Tibial nerve (tissue), 4 donors: Measurements from ENCODE around the gene PRKAR1B. TPM values are rescaled to one million over a fixed set of nuclear protein-coding genes. Genes with fewer than 3 reads are reported as not detected.

Experiments used
- DNase-seq, 2 donors: peaks; one replicate each; pipeline ENCODE4 v3.0.0-alpha.2; 2019; ENCODE audit warnings: low spot score in 2 of 2
- H3K27ac ChIP-seq, 4 donors: fragments of 200-600 bp; sonication (generic) in 3 of 4; one replicate each; pipeline ENCODE4 v1.5.1; 2017 to 2019; ENCODE audit warnings: mild to moderate bottlenecking in 1 of 4
- H3K27me3 ChIP-seq, 2 donors: fragments of 200-600 bp; sonication (generic) in 1 of 2; one replicate each; pipeline versions ENCODE4 v1.5.1 to v1.6.0; 2017 to 2019
- H3K36me3 ChIP-seq, 3 donors: fragments of 200-600 bp; sonication (generic); one replicate each; pipeline ENCODE4 v1.5.1; 2018 to 2019
- H3K4me1 ChIP-seq, 4 donors: fragments of 200-600 bp; sonication (generic) in 3 of 4; one replicate each; pipeline ENCODE4 v1.5.1; 2017 to 2019
- H3K4me3 ChIP-seq, 4 donors: fragments of 200-600 bp; sonication (generic) in 3 of 4; one replicate each; pipeline ENCODE4 v1.5.1; 2017 to 2019; ENCODE audit warnings: mild to moderate bottlenecking in 1 of 4, moderate library complexity in 1 of 4
- H3K9me3 ChIP-seq, 4 donors: fragments of 200-600 bp; sonication (generic) in 3 of 4; one replicate each; pipeline ENCODE4 v1.5.1; 2017 to 2019
- EP300 ChIP-seq, 2 donors: sonication (generic); formaldehyde crosslinking; IDR thresholded peaks; one replicate each; pipeline ENCODE4 v1.6.1; 2017; ENCODE audit warnings: antibody characterized with exemption in 2 of 2, mild to moderate bottlenecking in 1 of 2
- POLR2A ChIP-seq, 2 donors: fragments of 450-650 bp; IDR thresholded peaks; one replicate each; pipeline ENCODE4 v1.6.1; 2017; ENCODE audit warnings: antibody characterized with exemption in 2 of 2, mild to moderate bottlenecking in 2 of 2, moderate library complexity in 2 of 2
- WGBS, 2 donors: methylation state at CpG; one replicate each; pipeline ENCODE4 v1.1.5; 2018; 5-methylcytosine and 5-hydroxymethylcytosine counted together
- total RNA-seq, 4 donors: library from RNA; depleted of rRNA; stranded (reverse); fragments of >200 nt; gene quantifications; one replicate each; pipeline ENCODE4 v1.1.0, GENCODE V29; 2016
- TF ChIP-seq, protein P1 (sequence below), 5 experiments: fragments of 200-600 bp in 3 of 5; fragments of 450-650 bp in 2 of 5; sonication (generic) in 3 of 5; IDR thresholded peaks; one replicate each; pipeline ENCODE4 v1.5.1; 2016 to 2019; ENCODE audit warnings: antibody characterized with exemption in 5 of 5, mild to moderate bottlenecking in 3 of 5, moderate library complexity in 2 of 5

PRKAR1B gene
- 10 to 100 TPM in 1 of 4 donors, 1 to 10 TPM in 3; 2.7 to 12.3 (median 4.8) TPM for total RNA-seq

DNA sequence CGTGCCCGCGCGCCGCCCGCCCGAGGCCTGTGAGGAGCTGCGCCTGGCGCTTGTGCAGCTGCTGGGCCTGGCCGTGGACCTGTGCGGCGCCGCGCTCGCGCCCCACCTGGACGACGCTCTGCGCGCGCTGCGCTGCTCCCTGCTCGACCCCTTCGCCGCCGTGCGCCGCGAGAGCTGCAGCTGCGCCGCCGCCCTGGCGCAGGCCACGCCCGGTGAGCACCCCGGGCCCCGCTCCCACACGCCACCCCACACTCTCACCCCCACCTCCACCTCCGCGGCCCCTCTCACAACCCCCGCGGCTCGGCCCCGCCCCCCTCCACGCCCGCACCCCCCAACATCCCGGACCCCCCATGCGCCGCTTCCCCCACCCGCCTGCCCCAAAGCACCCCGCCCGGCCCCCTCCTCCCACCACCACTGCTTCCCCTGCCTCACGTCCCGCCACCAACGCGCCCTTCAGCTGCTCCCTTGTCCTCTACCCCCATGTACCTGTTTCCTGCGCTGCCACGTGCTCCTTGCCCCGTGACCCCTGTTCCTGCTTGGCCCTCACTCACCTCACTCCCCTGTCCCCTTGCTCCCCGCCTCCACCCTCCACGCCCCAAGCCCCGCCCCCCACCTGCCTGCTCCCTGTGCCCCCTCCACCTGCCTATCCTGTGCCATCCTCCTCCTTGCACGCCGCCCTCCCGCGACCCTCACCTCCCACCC lies at the start of gene PRKAR1B:
TSS of gene PRKAR1B (minus strand) at position 178 of the 702 bp plus-strand sequence. CDS start 15,776 bp downstream, outside the sequence.
- H3K4me1 ChIP-seq, result peaks cover 0 to 32% (median 12%) of the 10 kb centered on the region in 4 donors
- TF ChIP-seq POLR2A (IDR thresholded peaks at IDR 0.05) (no peak), EP300 (IDR thresholded peaks at IDR 0.05) (no peak)
- TF ChIP-seq, protein P1, sequence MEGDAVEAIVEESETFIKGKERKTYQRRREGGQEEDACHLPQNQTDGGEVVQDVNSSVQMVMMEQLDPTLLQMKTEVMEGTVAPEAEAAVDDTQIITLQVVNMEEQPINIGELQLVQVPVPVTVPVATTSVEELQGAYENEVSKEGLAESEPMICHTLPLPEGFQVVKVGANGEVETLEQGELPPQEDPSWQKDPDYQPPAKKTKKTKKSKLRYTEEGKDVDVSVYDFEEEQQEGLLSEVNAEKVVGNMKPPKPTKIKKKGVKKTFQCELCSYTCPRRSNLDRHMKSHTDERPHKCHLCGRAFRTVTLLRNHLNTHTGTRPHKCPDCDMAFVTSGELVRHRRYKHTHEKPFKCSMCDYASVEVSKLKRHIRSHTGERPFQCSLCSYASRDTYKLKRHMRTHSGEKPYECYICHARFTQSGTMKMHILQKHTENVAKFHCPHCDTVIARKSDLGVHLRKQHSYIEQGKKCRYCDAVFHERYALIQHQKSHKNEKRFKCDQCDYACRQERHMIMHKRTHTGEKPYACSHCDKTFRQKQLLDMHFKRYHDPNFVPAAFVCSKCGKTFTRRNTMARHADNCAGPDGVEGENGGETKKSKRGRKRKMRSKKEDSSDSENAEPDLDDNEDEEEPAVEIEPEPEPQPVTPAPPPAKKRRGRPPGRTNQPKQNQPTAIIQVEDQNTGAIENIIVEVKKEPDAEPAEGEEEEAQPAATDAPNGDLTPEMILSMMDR (IDR thresholded peaks at IDR 0.05), result no peak
- no peak for DNase-seq

DNA sequence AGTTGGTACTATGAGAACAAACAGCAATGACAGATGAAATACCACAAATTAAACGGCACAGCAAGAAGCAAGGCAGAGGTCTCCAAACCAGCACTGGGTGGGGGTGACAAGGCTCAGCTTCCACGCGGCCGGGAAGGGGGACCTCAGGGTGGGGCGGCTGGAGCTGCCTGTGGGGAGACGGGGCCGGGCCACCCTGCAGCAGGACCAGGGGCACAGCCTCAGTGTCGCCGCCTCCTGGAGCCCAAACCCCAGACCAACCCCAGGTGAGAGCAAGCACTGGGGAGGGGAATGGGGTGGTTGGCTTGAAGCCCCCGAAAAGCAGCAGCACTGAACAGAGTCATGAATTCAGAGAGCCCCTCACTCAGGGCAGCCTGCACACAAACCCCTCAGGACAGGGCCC lies 49.3 kb upstream of the PRKAR1B start:
- H3K27ac ChIP-seq, result no peak overlapping the region
- DNase-seq, result no peak
- H3K4me3 ChIP-seq, result no peak overlapping the region
- H3K4me1 ChIP-seq, result peaks cover 0 to 26% (median 3%) of the 10 kb centered on the region in 4 donors
- peaks cover 0 to 77% (median 3%) of the 10 kb centered on the region in 3 donors for H3K36me3 ChIP-seq
- 87 to 91% methylated on average over 10 of the region's 10 CpGs for WGBS, 2 donors
- TF ChIP-seq EP300 (IDR thresholded peaks at IDR 0.05), result no peak
- TF ChIP-seq POLR2A (IDR thresholded peaks at IDR 0.05), result no peak
- TF ChIP-seq, protein P1 (IDR thresholded peaks at IDR 0.05), result no peak
- H3K27me3 ChIP-seq, result no peaks in the 10 kb centered on the region
- H3K9me3 ChIP-seq, result no peaks in the 10 kb centered on the region

More for the DNA sequence above, at the start of gene PRKAR1B:
- Histone ChIP-seq H3K9me3 (no peaks in the 10 kb centered on the region), H3K27ac (peak within 1 kb of the TSS in 3 of 4 donors; percentile 50 to 76 (median 64)), H3K27me3 (no peaks in the 10 kb centered on the region), H3K4me3 (peak within 1 kb of the TSS; percentile 62 to 93 (median 78)), H3K36me3 (peaks cover 0 to 38% (median 0%) of the 10 kb centered on the region in 3 donors)
- 1 to 3% methylated on average over 12 to 40 of the region's 66 CpGs for WGBS, 2 donors

DNA sequence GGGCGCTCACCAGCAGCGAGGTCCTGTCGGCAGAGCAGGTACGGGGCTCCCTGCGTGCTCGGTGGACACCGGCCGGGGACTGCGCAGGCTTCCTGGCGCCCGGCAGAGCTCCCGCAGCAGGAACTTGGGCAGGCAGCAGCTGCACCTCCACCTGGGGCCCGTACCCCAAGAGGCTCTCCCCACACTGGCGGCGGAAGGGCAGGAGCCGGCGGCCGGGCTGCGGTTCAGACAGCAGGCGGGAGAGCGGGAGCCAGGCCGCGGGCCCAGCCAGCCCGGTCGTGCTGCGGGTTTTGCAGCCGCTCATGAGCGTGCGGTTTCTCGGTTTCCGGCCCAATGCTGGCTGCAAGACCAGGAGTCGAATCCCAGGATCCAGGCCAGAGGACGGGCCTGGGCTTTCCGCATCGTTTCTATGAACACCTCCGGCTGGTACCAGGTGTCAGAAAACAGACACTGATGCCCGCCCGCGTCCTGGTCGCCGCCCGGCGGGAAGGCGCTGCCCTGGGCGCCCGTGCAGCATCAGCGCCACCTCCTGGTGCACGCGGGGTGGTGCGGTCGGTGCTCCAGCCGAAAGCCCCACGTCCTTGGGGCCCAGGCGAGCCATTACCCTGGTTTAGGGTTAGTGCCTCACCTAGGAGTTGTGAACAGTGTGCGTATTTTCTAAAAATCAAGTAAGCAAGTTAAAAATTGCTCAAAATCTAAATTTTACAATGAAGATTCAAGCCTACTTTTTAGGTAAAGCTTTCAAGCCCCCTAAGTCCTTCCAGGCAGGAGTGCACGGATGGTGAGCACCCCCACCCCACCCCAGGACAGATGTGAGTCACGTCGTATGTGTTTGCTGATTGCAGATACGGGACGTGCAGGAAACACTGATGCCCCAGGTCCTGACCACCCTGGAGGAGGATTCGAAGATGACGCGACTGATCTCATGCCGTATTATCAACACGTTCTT lies 47.4 kb upstream of the PRKAR1B start:
- 66 to 68% methylated on average over 19 to 65 of the region's 65 CpGs for WGBS, 2 donors
- no peak for TF ChIP-seq POLR2A (IDR thresholded peaks at IDR 0.05)
- TF ChIP-seq, protein P1 (IDR thresholded peaks at IDR 0.05), result peak; percentile 83 to 89 (median 87)
- H3K36me3 ChIP-seq, result peaks cover 0 to 70% (median under 1%) of the 10 kb centered on the region in 3 donors

DNA sequence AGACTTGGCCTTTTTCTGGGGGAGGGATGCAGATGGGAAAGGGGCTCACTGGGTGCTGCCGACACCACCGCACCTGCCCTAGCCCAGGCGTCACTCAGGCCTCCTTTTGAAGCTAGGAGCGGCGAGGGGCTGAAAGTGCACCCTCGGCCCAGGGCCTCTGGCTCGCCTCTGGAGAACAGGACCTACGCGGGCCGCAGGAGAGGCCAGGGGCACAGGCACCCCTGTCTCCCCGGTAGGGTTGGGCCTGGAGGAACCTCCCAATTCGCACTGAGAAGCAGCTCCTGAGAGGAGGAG lies 46.5 kb upstream of the PRKAR1B start:
- no peak for DNase-seq
- Histone ChIP-seq H3K9me3 (no peaks in the 10 kb centered on the region), H3K4me3 (no peak overlapping the region), H3K4me1 (peaks cover 0 to 34% (median 2%) of the 10 kb centered on the region in 4 donors), H3K27ac (no peak overlapping the region), H3K36me3 (peaks cover 0 to 78% (median 0%) of the 10 kb centered on the region in 3 donors), H3K27me3 (no peaks in the 10 kb centered on the region)
- TF ChIP-seq EP300 (IDR thresholded peaks at IDR 0.05), result no peak
- TF ChIP-seq, protein P1 (IDR thresholded peaks at IDR 0.05), result no peak
- TF ChIP-seq POLR2A (IDR thresholded peaks at IDR 0.05), result no peak
- 93 to 97% methylated on average over 9 to 12 of the region's 12 CpGs for WGBS, 2 donors

More for the DNA sequence above, 47.4 kb upstream of the PRKAR1B start:
- H3K4me3 ChIP-seq, result no peak overlapping the region
- peak in 1 of 2 donors; percentile 41 for DNase-seq
- H3K27ac ChIP-seq, result no peak overlapping the region
- peaks cover 0 to 35% (median 3%) of the 10 kb centered on the region in 4 donors for H3K4me1 ChIP-seq
- H3K9me3 ChIP-seq, result no peaks in the 10 kb centered on the region
- no peaks in the 10 kb centered on the region for H3K27me3 ChIP-seq
